HEK293 (cell line): Measurements from ENCODE around the gene SLC8A1.

Source experiments
- CTCF ChIA-PET: fragments of 350-600 bp; formaldehyde crosslinking; extraction: SDS; loops from one replicate; lab custom pipeline; 2021; ENCODE audit warnings: antibody characterized with exemption; lab: Yijun Ruan, JAX
- POLR2A ChIA-PET: fragments of 300-600 bp; formaldehyde crosslinking; extraction: SDS; loops from one replicate; lab custom pipeline; 2020; ENCODE audit warnings: antibody characterized with exemption, inconsistent platforms; lab: Yijun Ruan, JAX
- H3K27ac ChIP-seq: fragments of 200-500 bp; sonication (Bioruptor generic); 2 replicates; pipeline ENCODE4 v1.5.1; 2014; ENCODE audit warnings: low read depth, low read length, control low read depth, inconsistent platforms; ENCODE audit errors: extremely low read depth
- H3K36me3 ChIP-seq, 2 experiments: fragments of 200-500 bp in 1 of 2; sonication (Bioruptor generic) in 1 of 2; 1 replicate in 1 of 2; 2 replicates in 1 of 2; pipeline ENCODE4 v1.5.1; 2014 to 2017; ENCODE audit warnings: inconsistent platforms in 2 of 2, low read length in 2 of 2; ENCODE audit not compliant: control insufficient read depth in 2 of 2, insufficient read depth in 1 of 2
- H3K4me1 ChIP-seq: fragments of 200-500 bp; sonication (Bioruptor generic); 2 replicates; pipeline ENCODE4 v1.5.1; 2014; ENCODE audit warnings: mild to moderate bottlenecking, low read length, inconsistent platforms; ENCODE audit not compliant: control insufficient read depth, insufficient read depth
- H3K4me3 ChIP-seq: 2 replicates; pipeline ENCODE4 v1.5.1; 2011; ENCODE audit warnings: low read depth, mild to moderate bottlenecking, control low read depth, low read length, moderate library complexity
- H3K9me3 ChIP-seq: fragments of 200-500 bp; sonication (Bioruptor generic); 2 replicates; pipeline ENCODE4 v1.5.1; 2014; ENCODE audit warnings: low read depth, low read length, inconsistent platforms; ENCODE audit not compliant: control insufficient read depth, insufficient read depth
- ELK4 ChIP-seq: IDR thresholded peaks from 2 replicates; pipeline ENCODE4 v1.6.1; 2011; ENCODE audit warnings: mild to moderate bottlenecking, low read depth, low read length, borderline replicate concordance
- HIC1 ChIP-seq: fragments of 450-650 bp; formaldehyde crosslinking; IDR thresholded peaks from 2 replicates; pipeline ENCODE4 v1.5.1; 2016; ENCODE audit warnings: missing biosample characterization, missing genetic modification characterization
- KLF10 ChIP-seq: fragments of 450-650 bp; IDR thresholded peaks from 2 replicates; pipeline ENCODE4 v1.5.1; 2018; ENCODE audit warnings: missing biosample characterization, mild to moderate bottlenecking, missing genetic modification characterization
- KLF16 ChIP-seq: fragments of 450-650 bp; formaldehyde crosslinking; IDR thresholded peaks from 2 replicates; pipeline ENCODE4 v1.5.1; 2017; ENCODE audit warnings: missing biosample characterization, missing genetic modification characterization
- PBX3 ChIP-seq: sonication (generic); formaldehyde crosslinking; IDR thresholded peaks from 2 replicates; pipeline ENCODE4 v1.8.1; 2022; ENCODE audit warnings: mild to moderate bottlenecking, moderate library complexity, missing genetic modification reagents
- PRDM2 ChIP-seq: fragments of 450-650 bp; formaldehyde crosslinking; IDR thresholded peaks from 2 replicates; pipeline ENCODE4 v1.5.1; 2016; ENCODE audit warnings: missing biosample characterization, missing genetic modification characterization, borderline replicate concordance
- YY1 ChIP-seq: fragments of 450-650 bp; formaldehyde crosslinking; IDR thresholded peaks from 2 replicates; pipeline ENCODE4 v1.5.1; 2018; ENCODE audit warnings: missing biosample characterization, missing genetic modification characterization
- ZBTB1 ChIP-seq: fragments of 450-650 bp; formaldehyde crosslinking; IDR thresholded peaks from 2 replicates; pipeline ENCODE4 v1.5.1; 2016; ENCODE audit warnings: missing biosample characterization, missing genetic modification characterization
- ZBTB20 ChIP-seq: fragments of 450-650 bp; formaldehyde crosslinking; IDR thresholded peaks from 2 replicates; pipeline ENCODE4 v1.5.1; 2016; ENCODE audit warnings: missing biosample characterization, missing genetic modification characterization
- ZBTB7A ChIP-seq: fragments of 450-650 bp; formaldehyde crosslinking; IDR thresholded peaks from 2 replicates; pipeline ENCODE4 v1.5.1; 2016; ENCODE audit warnings: low read depth, missing biosample characterization, missing genetic modification characterization
- ZIC2 ChIP-seq: fragments of 450-650 bp; formaldehyde crosslinking; IDR thresholded peaks from 2 replicates; pipeline ENCODE4 v1.5.1; 2016; ENCODE audit warnings: missing biosample characterization, missing genetic modification characterization
- ZNF138 ChIP-seq: fragments of 450-650 bp; formaldehyde crosslinking; IDR thresholded peaks from 2 replicates; pipeline ENCODE4 v1.5.1; 2016; ENCODE audit warnings: missing biosample characterization, missing genetic modification characterization, borderline replicate concordance
- ZNF274 ChIP-seq, 2 experiments: fragments of 200-500 bp in 1 of 2; fragments of 450-650 bp in 1 of 2; sonication (Bioruptor generic) in 1 of 2; formaldehyde crosslinking in 1 of 2; IDR thresholded peaks; 2 replicates each; pipeline versions ENCODE4 v1.5.1 to v1.6.1; 2014 to 2016; ENCODE audit warnings: borderline replicate concordance in 1 of 2, inconsistent platforms in 1 of 2, low read length in 1 of 2, missing biosample characterization in 1 of 2, missing genetic modification characterization in 1 of 2
- ZNF404 ChIP-seq: fragments of 450-650 bp; formaldehyde crosslinking; IDR thresholded peaks from 2 replicates; pipeline ENCODE4 v1.5.1; 2017; ENCODE audit warnings: missing biosample characterization, missing genetic modification characterization
- ZNF433 ChIP-seq: fragments of 450-650 bp; formaldehyde crosslinking; IDR thresholded peaks from 2 replicates; pipeline ENCODE4 v1.5.1; 2016; ENCODE audit warnings: missing biosample characterization, missing genetic modification characterization, low read depth
- ZNF548 ChIP-seq: fragments of 450-650 bp; formaldehyde crosslinking; IDR thresholded peaks from 2 replicates; pipeline ENCODE4 v1.5.1; 2016; ENCODE audit warnings: missing biosample characterization, missing genetic modification characterization
- ZNF571 ChIP-seq: fragments of 450-650 bp; formaldehyde crosslinking; IDR thresholded peaks from 2 replicates; pipeline ENCODE4 v1.5.0; 2017; ENCODE audit warnings: missing biosample characterization, missing genetic modification characterization
- ZNF664 ChIP-seq: fragments of 450-650 bp; formaldehyde crosslinking; IDR thresholded peaks from 2 replicates; pipeline ENCODE4 v1.5.1; 2016; ENCODE audit warnings: missing biosample characterization, missing genetic modification characterization
- ZNF785 ChIP-seq: fragments of 450-650 bp; formaldehyde crosslinking; IDR thresholded peaks from 2 replicates; pipeline ENCODE4 v1.5.1; 2016; ENCODE audit warnings: missing biosample characterization, missing genetic modification characterization
- ZXDB ChIP-seq: fragments of 450-650 bp; formaldehyde crosslinking; IDR thresholded peaks from 2 replicates; pipeline ENCODE4 v1.5.1; 2016; ENCODE audit warnings: missing biosample characterization, missing genetic modification characterization

Gene SLC8A1

GRCh38 chr2:40266201-40266600 is 185.7 kb downstream of the SLC8A1 start (continued):
- no peak for TF ChIP-seq ELK4
- no peak for TF ChIP-seq KLF16 (tag by site-specific recombination)
- TF ChIP-seq PRDM2 (tag by site-specific recombination): no peak
- TF ChIP-seq ZNF785 (tag by site-specific recombination): no peak
- TF ChIP-seq ZNF404: no peak

GRCh38 chr2:40265602-40266001 is 186.3 kb downstream of the SLC8A1 start:
- H3K4me3 ChIP-seq: no peak overlapping the region
- no peaks in the 10 kb centered on the region for H3K36me3 ChIP-seq
- H3K4me1 ChIP-seq: no peaks in the 10 kb centered on the region
- TF ChIP-seq ZNF548: no peak
- no peak for TF ChIP-seq ZNF138 (tag by site-specific recombination)
- TF ChIP-seq ZIC2: no peak
- ChIA-PET CTCF (no interaction called here), POLR2A (no interaction called here)
- no peaks in the 10 kb centered on the region for H3K9me3 ChIP-seq
- no peak overlapping the region for H3K27ac ChIP-seq

- H3K4me1 ChIP-seq: no peaks in the 10 kb centered on the region
- no peak overlapping the region for H3K4me3 ChIP-seq
- ChIA-PET CTCF (interaction anchor here (0.6 kb wide), 1 partner anchor 187 kb away, joined by 3 read pairs; no protein-coding TSS in a partner anchor), POLR2A (no interaction called here)
- no peaks in the 10 kb centered on the region for H3K36me3 ChIP-seq
- no peaks in the 10 kb centered on the region for H3K9me3 ChIP-seq
- no peak overlapping the region for H3K27ac ChIP-seq
- TF ChIP-seq YY1 (tag by site-specific recombination) (no peak), ZNF571 (tag by site-specific recombination) (no peak), ZBTB7A (tag by site-specific recombination) (no peak), ZBTB1 (no peak), ZBTB20 (tag by site-specific recombination) (no peak), PBX3 (CRISPR knock-in tag) (no peak), HIC1 (tag by site-specific recombination) (no peak), ZXDB (tag by site-specific recombination) (no peak), ZNF433 (tag by site-specific recombination) (no peak), ZNF664 (tag by site-specific recombination) (no peak), KLF10 (tag by site-specific recombination) (no peak), ZNF274 (IDR thresholded peaks at IDR 0.05; ENCODE audit: low read length) (no peak), ZNF274 (tag by site-specific recombination; IDR thresholded peaks at IDR 0.05; ENCODE audit: borderline replicate concordance) (no peak), ZNF548 (no peak)
Observed at GRCh38 chr2:40261042-40261441, 190.8 kb downstream of the SLC8A1 start.
